H1 (cell line): ENCODE results near the gene SOST. TPM values are rescaled to one million over a fixed set of nuclear protein-coding genes. Genes with fewer than 3 reads are reported as not detected.

Source experiments
- CTCF ChIA-PET: fragments of 300-600 bp; sonication (Branson Sonifier 250); formaldehyde crosslinking; loops from one replicate; lab custom pipeline; 2021; ENCODE audit not compliant: partially characterized antibody; lab: Charles Lee
- POLR2A ChIA-PET: fragments of 300-600 bp; sonication (Branson Sonifier 250); formaldehyde crosslinking; loops from one replicate; lab custom pipeline; 2021; ENCODE audit warnings: inconsistent platforms; ENCODE audit not compliant: partially characterized antibody; lab: Charles Lee
- DNase-seq, 2 experiments: peaks; one replicate each; pipeline versions ENCODE4 v3.0.0 to v3.0.0-alpha.2; 2010 to 2022; ENCODE audit warnings: low spot score in 2 of 2, low read depth in 1 of 2, mixed read lengths in 1 of 2
- FAIRE-seq: peaks from 2 replicates; lab custom pipeline; 2011; peaks lifted over from hg19 to GRCh38; lab: Jason Lieb, UNC
- H2AFZ ChIP-seq: 2 replicates; pipeline ENCODE4 v1.8.1; 2012; ENCODE audit warnings: low read length, inconsistent platforms
- H2AK5ac ChIP-seq: 2 replicates; pipeline ENCODE4 v1.6.1; 2013; ENCODE audit warnings: low read depth, low read length
- H2BK120ac ChIP-seq: replicated peaks from 2 replicates; pipeline ENCODE3; 2013; ENCODE audit warnings: low read depth, low read length, inconsistent platforms
- H2BK12ac ChIP-seq: 2 replicates; pipeline ENCODE4 v1.6.1; 2013; ENCODE audit warnings: low read depth, low read length
- H2BK15ac ChIP-seq: 2 replicates; pipeline ENCODE4 v1.6.1; 2013; ENCODE audit warnings: low read length
- H2BK20ac ChIP-seq: 2 replicates; pipeline ENCODE4 v1.6.1; 2013; ENCODE audit warnings: low read length
- H2BK5ac ChIP-seq: 2 replicates; pipeline ENCODE4 v1.6.1; 2013; ENCODE audit warnings: low read depth, low read length
- H3K14ac ChIP-seq: 2 replicates; pipeline ENCODE4 v1.6.1; 2013; ENCODE audit warnings: inconsistent platforms; ENCODE audit not compliant: insufficient read length
- H3K18ac ChIP-seq: 2 replicates; pipeline ENCODE4 v1.6.1; 2013; ENCODE audit warnings: low read length; ENCODE audit errors: extremely low read depth
- H3K23ac ChIP-seq: 2 replicates; pipeline ENCODE4 v1.6.1; 2013; ENCODE audit warnings: inconsistent platforms; ENCODE audit not compliant: insufficient read length
- H3K23me2 ChIP-seq: 2 replicates; pipeline ENCODE4 v1.6.1; 2013; ENCODE audit warnings: low read depth, low read length
- H3K27ac ChIP-seq: 2 replicates; pipeline ENCODE4 v1.6.1; 2011; ENCODE audit warnings: low read depth, low read length, inconsistent platforms
- H3K27me3 ChIP-seq, 4 experiments: replicated peaks in 1 of 4; 1 replicate in 1 of 4; 2 replicates in 3 of 4; pipeline versions ENCODE4 v1.6.1 to v1.8.1; 2011 to 2013; ENCODE audit warnings: low read length in 3 of 4, mild to moderate bottlenecking in 3 of 4, inconsistent platforms in 2 of 4, mixed read lengths in 2 of 4, moderate library complexity in 1 of 4; ENCODE audit not compliant: control insufficient read depth in 3 of 4, insufficient read depth in 3 of 4; ENCODE audit errors: extremely low read depth in 1 of 4
- H3K36me3 ChIP-seq, 4 experiments: 2 replicates each; pipeline versions ENCODE4 v1.6.1 to v1.8.1; 2011 to 2013; ENCODE audit warnings: mild to moderate bottlenecking in 4 of 4, low read length in 3 of 4, moderate library complexity in 2 of 4, control low read depth in 1 of 4, inconsistent platforms in 1 of 4; ENCODE audit not compliant: insufficient read depth in 4 of 4, control insufficient read depth in 2 of 4
- H3K4ac ChIP-seq: replicated peaks from 2 replicates; pipeline ENCODE3; 2013; ENCODE audit warnings: low read length, low read depth, mixed read lengths, inconsistent platforms; ENCODE audit not compliant: insufficient read length
- H3K4me1 ChIP-seq, 4 experiments: replicated peaks in 1 of 4; 1 replicate in 1 of 4; 2 replicates in 3 of 4; pipeline versions ENCODE4 v1.6.1 to v1.8.1; 2011 to 2013; ENCODE audit warnings: low read length in 3 of 4, inconsistent platforms in 2 of 4, mixed read lengths in 1 of 4; ENCODE audit not compliant: insufficient read depth in 4 of 4, control insufficient read depth in 3 of 4
- H3K4me2 ChIP-seq, 2 experiments: 2 replicates each; pipeline versions ENCODE4 v1.6.1 to v1.8.1; 2011 to 2013; ENCODE audit warnings: low read depth in 2 of 2, low read length in 2 of 2, control low read depth in 1 of 2, inconsistent platforms in 1 of 2, mild to moderate bottlenecking in 1 of 2; ENCODE audit not compliant: insufficient read depth in 1 of 2
- H3K4me3 ChIP-seq, 4 experiments: fragments of 200-600, 300-600 bp in 1 of 4; sonication (generic), shearing (Covaris generic), sonication (Bioruptor Twin) in 1 of 4; 2 replicates each; pipeline versions ENCODE4 v1.5.1 to v1.8.1; 2011 to 2016; ENCODE audit warnings: low read length in 4 of 4, low read depth in 3 of 4, control low read depth in 2 of 4, inconsistent platforms in 2 of 4, mild to moderate bottlenecking in 2 of 4, mixed read lengths in 1 of 4, moderate library complexity in 1 of 4; ENCODE audit not compliant: insufficient read depth in 2 of 4; ENCODE audit errors: extremely low read depth in 1 of 4
- H3K56ac ChIP-seq: replicated peaks from 2 replicates; pipeline ENCODE3; 2013; ENCODE audit warnings: low read depth, mild to moderate bottlenecking, mixed read lengths, low read length, inconsistent platforms; ENCODE audit not compliant: insufficient read length
- H3K79me1 ChIP-seq: 2 replicates; pipeline ENCODE4 v1.6.1; 2013; ENCODE audit warnings: low read depth, low read length, control low read depth
- H3K79me2 ChIP-seq, 2 experiments: 2 replicates each; pipeline versions ENCODE4 v1.6.1 to v1.8.1; 2012 to 2013; ENCODE audit warnings: low read length in 2 of 2, mild to moderate bottlenecking in 2 of 2, inconsistent platforms in 1 of 2; ENCODE audit not compliant: insufficient read depth in 2 of 2, control insufficient read depth in 1 of 2
- H3K9ac ChIP-seq, 4 experiments: replicated peaks in 1 of 4; 1 replicate in 1 of 4; 2 replicates in 3 of 4; pipeline versions ENCODE4 v1.6.1 to v1.8.1; 2011 to 2013; ENCODE audit warnings: low read depth in 3 of 4, low read length in 3 of 4, control low read depth in 2 of 4, mild to moderate bottlenecking in 2 of 4, moderate library complexity in 2 of 4, inconsistent platforms in 1 of 4; ENCODE audit errors: extremely low read depth in 1 of 4
- H3K9me3 ChIP-seq, 2 experiments: 2 replicates each; pipeline versions ENCODE4 v1.6.1 to v1.8.1; 2012 to 2013; ENCODE audit warnings: mild to moderate bottlenecking in 2 of 2, moderate library complexity in 2 of 2, control low read depth in 1 of 2, inconsistent platforms in 1 of 2, low read depth in 1 of 2, low read length in 1 of 2, mixed read lengths in 1 of 2; ENCODE audit not compliant: insufficient read depth in 2 of 2
- H4K20me1 ChIP-seq, 2 experiments: replicated peaks in 1 of 2; 2 replicates each; pipeline versions ENCODE3 to v1.8.1; 2011 to 2013; ENCODE audit warnings: inconsistent platforms in 2 of 2, low read length in 2 of 2, mild to moderate bottlenecking in 1 of 2; ENCODE audit not compliant: insufficient read depth in 2 of 2, control insufficient read depth in 1 of 2
- H4K5ac ChIP-seq: 2 replicates; pipeline ENCODE4 v1.6.1; 2013; ENCODE audit warnings: low read length, low read depth, mixed read lengths, inconsistent platforms; ENCODE audit not compliant: insufficient read length
- H4K8ac ChIP-seq: 2 replicates; pipeline ENCODE4 v1.8.0; 2013; ENCODE audit warnings: mild to moderate bottlenecking, moderate library complexity, low read length, inconsistent platforms; ENCODE audit not compliant: insufficient read depth; ENCODE audit errors: extremely low read depth
- H4K91ac ChIP-seq: replicated peaks from 2 replicates; pipeline ENCODE3; 2013; ENCODE audit warnings: low read length, mixed read lengths, inconsistent platforms; ENCODE audit not compliant: insufficient read length
- ASH2L ChIP-seq: fragments of 200-600, 300-600 bp; sonication (generic); IDR thresholded peaks from one replicate; pipeline ENCODE4 v1.7.1; 2017; ENCODE audit warnings: low read length
- CBX5 ChIP-seq: fragments of 300-800, 300-1000 bp; sonication (generic); IDR thresholded peaks from 2 replicates; pipeline ENCODE4 v1.7.1; 2016; ENCODE audit warnings: antibody characterized with exemption, low read length, low read depth
- WGBS, 2 experiments: shearing (Covaris generic) in 1 of 2; methylation state at CpG; one replicate each; pipeline versions ENCODE4 v1.1.6 to v1.1.7; 2013 to 2015; ENCODE audit warnings: low lambda C conversion rate in 2 of 2, mixed read lengths in 2 of 2, inconsistent platforms in 1 of 2, low coverage in 1 of 2, missing lambda C conversion rate in 1 of 2; ENCODE audit not compliant: insufficient replicate concordance in 2 of 2, insufficient coverage in 1 of 2, insufficient read length in 1 of 2; ENCODE audit errors: extremely low coverage in 1 of 2, missing lambda C conversion rate in 1 of 2; 5-methylcytosine and 5-hydroxymethylcytosine counted together
- polyA plus RNA-seq, 7 experiments: library from polyadenylated mRNA; depleted of rRNA in 3 of 7; stranded (reverse) in 5 of 7; unstranded in 2 of 7; fragments of >200 nt in 5 of 7; fragments of 200-250 nt in 2 of 7; gene quantifications; 1 replicate in 5 of 7; 2 replicates in 1 of 7; 4 replicates in 1 of 7; pipeline versions ENCODE4 v1.2.1 to v1.2.3, GENCODE V29; 2011 to 2013; ENCODE audit warnings: missing spikeins in 2 of 7, mixed read lengths in 2 of 7
- total RNA-seq: library from RNA; stranded (reverse); fragmentation: NEBNext Ultra II Directional; extraction: Animal tissue kit (Norgen Biotek cat#: 25700); gene quantifications from 2 replicates; pipeline ENCODE4 v1.2.1, GENCODE V29; 2021

SOST gene
- total and polyA plus RNA-seq, 2 of the 8 experiments (the other 6 are each of a cell fraction or from before 2014, with no cell fraction given): 0.08 TPM; not detected in 1

DNA sequence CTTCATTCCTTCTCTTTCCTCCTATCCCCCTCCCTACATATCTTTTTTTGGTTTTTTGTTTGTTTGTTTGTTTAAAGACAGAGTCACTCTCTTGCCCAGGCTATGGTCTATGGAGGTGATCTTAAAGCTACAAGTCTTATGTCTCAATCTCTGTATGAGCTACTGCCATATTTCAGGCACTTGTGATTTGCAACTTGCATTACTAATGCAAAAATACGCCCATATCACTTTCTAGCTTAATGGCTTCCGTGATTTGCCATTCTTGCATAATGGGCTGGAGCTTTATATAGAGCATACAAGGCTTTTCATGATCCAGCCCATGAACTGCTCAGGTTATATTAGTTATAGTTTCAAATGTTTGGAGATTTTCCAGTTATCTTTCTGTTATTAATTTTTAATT lies 29.1 kb upstream of the SOST start:
- WGBS, 2 experiments: 88% methylated on average over 2 of the region's 2 CpGs; no CpG with 5 or more reads in 1 of the 2 experiments
- no peak overlapping the region for H4K8ac ChIP-seq
- POLR2A ChIA-PET: interaction anchor here (0.7 kb wide), 1 partner anchor 139 kb away, joined by 3 read pairs; no protein-coding TSS in a partner anchor

More for the DNA sequence above, 29.1 kb upstream of the SOST start:
- CTCF ChIA-PET: interaction anchor here (1.0 to 2.4 kb wide), 4 partner anchors 59 to 211 kb away, joined by 3 to 10 read pairs (median 4); no protein-coding TSS in a partner anchor
- Histone ChIP-seq H3K27me3 (no peaks in the 10 kb centered on the region), H3K79me1 (no peaks in the 10 kb centered on the region), H3K18ac (no peak overlapping the region), H2AK5ac (no peak overlapping the region), H3K79me2 (no peaks in the 10 kb centered on the region), H4K5ac (no peak overlapping the region), H3K14ac (no peak overlapping the region), H3K56ac (no peak overlapping the region), H3K27ac (no peak overlapping the region), H3K9me3 (no peaks in the 10 kb centered on the region), H3K23ac (no peak overlapping the region), H2BK5ac (no peak overlapping the region), H3K4me3 (no peak overlapping the region), H2BK12ac (no peak overlapping the region), H3K4ac (no peak overlapping the region), H3K23me2 (no peaks in the 10 kb centered on the region), H3K4me1 (no peaks in the 10 kb centered on the region; a peak in 1 of 7 replicates), H3K9ac (no peak overlapping the region), H3K36me3 (no peaks in the 10 kb centered on the region), H2BK120ac (no peak overlapping the region), H4K20me1 (no peaks in the 10 kb centered on the region), H4K91ac (no peak overlapping the region), H2BK20ac (no peak overlapping the region), H2AFZ (no peak overlapping the region), H2BK15ac (no peak overlapping the region), H3K4me2 (no peak overlapping the region)
- no peak for FAIRE-seq
- no peak for DNase-seq
- TF ChIP-seq ASH2L (no peak), CBX5 (no peak)
